B cell (primary cell): ENCODE measurements around the gene TRERF1. TPM values are rescaled to one million over a fixed set of nuclear protein-coding genes. Genes with fewer than 3 reads are reported as not detected.

Source experiments
- ATAC-seq: fragments of 200-7000 bp; cut with Tn5 transposase; one replicate; pipeline ENCODE4 v1.10.0; 2021; ENCODE audit warnings: low read depth, mild to moderate bottlenecking, moderate number of reproducible peaks, moderate library complexity
- CTCF ChIA-PET: fragments of 350-600 bp; sonication (Branson Sonifier 250); formaldehyde crosslinking; loops from one replicate; lab custom pipeline; 2021; ENCODE audit warnings: antibody characterized with exemption, inconsistent platforms; lab: Charles Lee
- POLR2A ChIA-PET: fragments of 350-600 bp; sonication (Branson Sonifier 250); formaldehyde crosslinking; loops from one replicate; lab custom pipeline; 2021; ENCODE audit warnings: antibody characterized with exemption; lab: Charles Lee
- DNase-seq: peaks from one replicate; pipeline ENCODE4 v3.0.0; 2013
- H2AFZ ChIP-seq: 2 replicates; pipeline ENCODE4 v1.6.1; 2012; ENCODE audit warnings: mild to moderate bottlenecking, low read depth, low read length; ENCODE audit not compliant: insufficient read depth, poor library complexity, severe bottlenecking
- H3K27ac ChIP-seq, 2 donors: 1 replicate in 1 of 2; 2 replicates in 1 of 2; pipeline ENCODE4 v1.5.1; 2012 to 2013; ENCODE audit warnings: low read length in 2 of 2, mild to moderate bottlenecking in 2 of 2, moderate library complexity in 1 of 2
- H3K27me3 ChIP-seq, 4 experiments: fragments of 200-600 bp in 1 of 4; sonication (generic) in 1 of 4; replicated peaks in 1 of 4; 1 replicate in 2 of 4; 2 replicates in 2 of 4; pipeline versions ENCODE4 v1.6.1 to v1.7.0; 2013 to 2016; ENCODE audit warnings: low read length in 3 of 4, mild to moderate bottlenecking in 2 of 4, mixed read lengths in 1 of 4, moderate library complexity in 1 of 4; ENCODE audit not compliant: insufficient read depth in 4 of 4, control insufficient read depth in 3 of 4; ENCODE audit errors: control extremely low read depth in 1 of 4
- H3K36me3 ChIP-seq, 2 experiments: replicated peaks in 1 of 2; 1 replicate in 1 of 2; 2 replicates in 1 of 2; pipeline versions ENCODE4 v1.6.1 to v1.7.1; 2013; ENCODE audit warnings: low read length in 1 of 2; ENCODE audit not compliant: insufficient read depth in 2 of 2, control insufficient read depth in 1 of 2; ENCODE audit errors: control extremely low read depth in 1 of 2, extremely low read depth in 1 of 2
- H3K4me1 ChIP-seq, 2 donors: fragments of 200-600 bp in 1 of 2; sonication (generic) in 1 of 2; 1 replicate in 1 of 2; 2 replicates in 1 of 2; pipeline versions ENCODE4 v1.5.1 to v1.6.1; 2013 to 2017; ENCODE audit warnings: low read length in 2 of 2; ENCODE audit not compliant: control insufficient read depth in 2 of 2, insufficient read depth in 2 of 2
- H3K4me2 ChIP-seq: replicated peaks from 2 replicates; pipeline ENCODE3; 2012; ENCODE audit warnings: mild to moderate bottlenecking, low read depth, low read length; ENCODE audit not compliant: poor library complexity, severe bottlenecking
- H3K4me3 ChIP-seq, 5 experiments: fragments of 200-600 bp in 1 of 5; sonication (generic) in 1 of 5; 1 replicate in 3 of 5; 2 replicates in 2 of 5; pipeline versions ENCODE4 v1.5.1 to v1.7.0; 2011 to 2016; ENCODE audit warnings: low read length in 4 of 5, mild to moderate bottlenecking in 4 of 5, low read depth in 2 of 5, control low read depth in 1 of 5, moderate library complexity in 1 of 5; ENCODE audit not compliant: insufficient read depth in 1 of 5; ENCODE audit errors: control extremely low read depth in 1 of 5, extremely low read depth in 1 of 5
- H3K79me2 ChIP-seq: fragments of 200-600 bp; sonication (generic); one replicate; pipeline ENCODE4 v1.6.0; 2016; ENCODE audit warnings: low read length; ENCODE audit not compliant: control insufficient read depth, insufficient read depth
- H3K9ac ChIP-seq: fragments of 200-600 bp; sonication (generic); 2 replicates; pipeline ENCODE4 v1.6.1; 2017; ENCODE audit warnings: mild to moderate bottlenecking, low read length, moderate library complexity
- H3K9me3 ChIP-seq, 3 donors: one replicate each; pipeline versions ENCODE4 v1.6.1 to v1.7.1; 2013; ENCODE audit warnings: low read length in 2 of 3; ENCODE audit not compliant: control insufficient read depth in 2 of 3, insufficient read depth in 1 of 3; ENCODE audit errors: control extremely low read depth in 1 of 3
- H4K20me1 ChIP-seq: 2 replicates; pipeline ENCODE4 v1.6.0; 2012; ENCODE audit warnings: mild to moderate bottlenecking, low read length; ENCODE audit not compliant: insufficient read depth, control insufficient read depth, poor library complexity, severe bottlenecking
- H3K27ac Mint-ChIP-seq: one replicate; pipeline ENCODE4 v1.8.0; 2021; ENCODE audit warnings: mixed read lengths
- H3K27me3 Mint-ChIP-seq: one replicate; pipeline ENCODE4 v1.8.0; 2021; ENCODE audit warnings: mixed read lengths
- H3K4me1 Mint-ChIP-seq: one replicate; pipeline ENCODE4 v1.8.0; 2021; ENCODE audit warnings: mixed read lengths
- H3K4me3 Mint-ChIP-seq: one replicate; pipeline ENCODE4 v1.8.0; 2021; ENCODE audit warnings: mixed read lengths
- H3K9me3 Mint-ChIP-seq: one replicate; pipeline ENCODE4 v1.8.0; 2022; ENCODE audit warnings: mixed read lengths; ENCODE audit not compliant: insufficient read depth
- EZH2 ChIP-seq: IDR thresholded peaks from 2 replicates; pipeline ENCODE4 v1.6.1; 2012; ENCODE audit warnings: borderline replicate concordance, low read depth, mild to moderate bottlenecking, moderate library complexity, low read length; ENCODE audit not compliant: insufficient read depth, poor library complexity, severe bottlenecking
- WGBS: methylation state at CpG from one replicate; pipeline ENCODE4 v1.1.5; 2013; ENCODE audit warnings: missing lambda C conversion rate; ENCODE audit not compliant: insufficient coverage; 5-methylcytosine and 5-hydroxymethylcytosine counted together
- intact Hi-C: fragments of 100-400 bp; cut with micrococcal nuclease; formaldehyde crosslinking; loops from one replicate; pipeline ENCODE4 v1.10.0; 2022
- polyA plus RNA-seq: library from polyadenylated mRNA; depleted of rRNA; stranded (reverse); fragments of >200 nt; gene quantifications from 2 replicates; pipeline ENCODE4 v1.2.3, GENCODE V29; 2012
- total RNA-seq, 2 donors: library from RNA; stranded (reverse); fragments of 120-200 nt in 1 of 2; gene quantifications; 1 replicate in 1 of 2; 2 replicates in 1 of 2; pipeline versions ENCODE4 v1.2.3 to v1.2.4, GENCODE V29; 2013 to 2022
- TF ChIP-seq, protein P1 (sequence below): fragments of 200-600 bp; IDR thresholded peaks from one replicate; pipeline ENCODE4 v1.8.0; 2022; ENCODE audit warnings: antibody characterized with exemption, mild to moderate bottlenecking

TRERF1 gene
- total and polyA plus RNA-seq, 2 donors (not counting 1 experiment from before 2014, with no cell fraction given), result 3.5 to 6.7 TPM

DNA sequence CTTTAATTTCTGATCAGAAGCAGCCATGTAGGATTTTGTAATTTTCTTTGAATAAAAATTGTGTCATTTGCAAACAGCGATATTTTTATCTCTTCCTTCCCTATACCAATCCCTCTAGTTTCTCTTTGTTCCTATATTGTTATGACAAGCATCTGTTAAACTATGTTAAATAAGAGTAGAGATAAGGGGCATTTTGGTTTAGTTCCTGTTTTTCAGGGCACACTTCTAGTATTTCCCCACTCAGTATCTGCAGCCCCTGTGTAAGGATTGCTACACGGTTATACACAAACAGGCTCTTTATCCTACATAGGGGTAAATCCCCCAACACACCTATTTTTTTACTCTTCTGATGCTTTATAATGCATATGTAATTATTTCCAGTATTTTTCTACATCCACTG is 42.1 kb downstream of the TRERF1 start:
- H3K4me3 Mint-ChIP-seq, result no peak overlapping the region
- TF ChIP-seq, protein P1, sequence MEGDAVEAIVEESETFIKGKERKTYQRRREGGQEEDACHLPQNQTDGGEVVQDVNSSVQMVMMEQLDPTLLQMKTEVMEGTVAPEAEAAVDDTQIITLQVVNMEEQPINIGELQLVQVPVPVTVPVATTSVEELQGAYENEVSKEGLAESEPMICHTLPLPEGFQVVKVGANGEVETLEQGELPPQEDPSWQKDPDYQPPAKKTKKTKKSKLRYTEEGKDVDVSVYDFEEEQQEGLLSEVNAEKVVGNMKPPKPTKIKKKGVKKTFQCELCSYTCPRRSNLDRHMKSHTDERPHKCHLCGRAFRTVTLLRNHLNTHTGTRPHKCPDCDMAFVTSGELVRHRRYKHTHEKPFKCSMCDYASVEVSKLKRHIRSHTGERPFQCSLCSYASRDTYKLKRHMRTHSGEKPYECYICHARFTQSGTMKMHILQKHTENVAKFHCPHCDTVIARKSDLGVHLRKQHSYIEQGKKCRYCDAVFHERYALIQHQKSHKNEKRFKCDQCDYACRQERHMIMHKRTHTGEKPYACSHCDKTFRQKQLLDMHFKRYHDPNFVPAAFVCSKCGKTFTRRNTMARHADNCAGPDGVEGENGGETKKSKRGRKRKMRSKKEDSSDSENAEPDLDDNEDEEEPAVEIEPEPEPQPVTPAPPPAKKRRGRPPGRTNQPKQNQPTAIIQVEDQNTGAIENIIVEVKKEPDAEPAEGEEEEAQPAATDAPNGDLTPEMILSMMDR, result no peak
- no peak for TF ChIP-seq EZH2
- Histone ChIP-seq H2AFZ (no peak overlapping the region), H4K20me1 (no peaks in the 10 kb centered on the region), H3K4me1 (peaks cover 0 to 4% of the 10 kb centered on the region in 2 donors), H3K9ac (no peak overlapping the region), H3K27ac (no peak overlapping the region), H3K4me3 (no peak overlapping the region), H3K27me3 (no peaks in the 10 kb centered on the region), H3K36me3 (no peaks in the 10 kb centered on the region), H3K9me3 (no peaks in the 10 kb centered on the region), H3K79me2 (no peaks in the 10 kb centered on the region), H3K4me2 (no peak overlapping the region)
- WGBS, result no CpG with 5 or more reads among the region's 2 CpGs
- intact Hi-C loops, result no loop called here
- DNase-seq (no peak), ATAC-seq (peak; percentile 21)
- CTCF ChIA-PET, result interaction anchor here (1.2 kb wide), 1 partner anchor 121 kb away, joined by 3 read pairs; no protein-coding TSS in a partner anchor
- no peaks in the 10 kb centered on the region for H3K27me3 Mint-ChIP-seq
- no peaks in the 10 kb centered on the region for H3K9me3 Mint-ChIP-seq
- no peak overlapping the region for H3K27ac Mint-ChIP-seq
- POLR2A ChIA-PET, result no interaction called here
- H3K4me1 Mint-ChIP-seq, result peaks cover 6% of the 10 kb centered on the region

DNA sequence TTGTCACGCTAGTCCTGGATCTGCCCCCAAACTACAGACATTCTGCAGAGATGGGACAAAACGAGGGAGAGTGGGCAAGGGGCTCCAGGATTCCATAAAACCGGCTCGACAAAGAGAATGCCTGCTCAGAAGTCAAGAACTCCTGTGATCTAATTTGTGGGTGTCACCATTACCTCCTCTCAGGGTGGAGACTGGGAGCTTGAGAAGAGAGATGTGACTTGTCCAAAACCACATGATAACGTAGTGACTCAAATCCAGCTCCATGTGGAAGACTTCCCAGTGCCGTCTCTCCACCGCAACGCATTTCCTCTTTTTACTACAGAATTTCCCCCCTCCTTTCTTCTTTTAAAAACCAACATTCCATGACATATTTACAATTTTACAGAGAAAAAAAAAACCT is 44.3 kb downstream of the TRERF1 start:
- no peak overlapping the region for H3K27ac ChIP-seq
- no peak for TF ChIP-seq EZH2
- TF ChIP-seq, protein P1, result no peak
- H3K36me3 ChIP-seq, result no peaks in the 10 kb centered on the region
- ChIA-PET POLR2A (interaction anchor here (0.6 kb wide), 1 partner anchor 573 kb away, joined by 3 read pairs; no protein-coding TSS in a partner anchor), CTCF (no interaction called here)
- ATAC-seq (no peak), DNase-seq (no peak)
- H3K4me1 ChIP-seq, result peaks cover 0 to 4% of the 10 kb centered on the region in 2 donors
- no peak overlapping the region for H2AFZ ChIP-seq
- intact Hi-C loops, result no loop called here
- H3K4me1 Mint-ChIP-seq, result peaks cover 4% of the 10 kb centered on the region
- H3K4me2 ChIP-seq, result no peak overlapping the region
- H3K9me3 Mint-ChIP-seq, result no peaks in the 10 kb centered on the region
- no peaks in the 10 kb centered on the region for H4K20me1 ChIP-seq
- H3K79me2 ChIP-seq, result no peaks in the 10 kb centered on the region
- no peaks in the 10 kb centered on the region for H3K27me3 Mint-ChIP-seq
- H3K4me3 ChIP-seq, result no peak overlapping the region
- no peak overlapping the region for H3K9ac ChIP-seq
- H3K9me3 ChIP-seq, result no peaks in the 10 kb centered on the region
- H3K4me3 Mint-ChIP-seq, result no peak overlapping the region
- no peaks in the 10 kb centered on the region for H3K27me3 ChIP-seq
- WGBS, result 71% methylated on average over 6 of the region's 8 CpGs
- no peak overlapping the region for H3K27ac Mint-ChIP-seq
